Stimulated activated CD4-positive, alpha-beta T cell treated with anti-CD3 and anti-CD28 coated beads, Interleukin-1b, Interleukin-23, amount 100 ng/mL, for 4 hours (primary cell): ENCODE data around the gene DAB1.

Source experiments
- DNase-seq, 2 donors: peaks; one replicate each; pipeline ENCODE4 v3.0.0-alpha.2; 2020; ENCODE audit warnings: low read depth in 2 of 2

Gene DAB1

DNA sequence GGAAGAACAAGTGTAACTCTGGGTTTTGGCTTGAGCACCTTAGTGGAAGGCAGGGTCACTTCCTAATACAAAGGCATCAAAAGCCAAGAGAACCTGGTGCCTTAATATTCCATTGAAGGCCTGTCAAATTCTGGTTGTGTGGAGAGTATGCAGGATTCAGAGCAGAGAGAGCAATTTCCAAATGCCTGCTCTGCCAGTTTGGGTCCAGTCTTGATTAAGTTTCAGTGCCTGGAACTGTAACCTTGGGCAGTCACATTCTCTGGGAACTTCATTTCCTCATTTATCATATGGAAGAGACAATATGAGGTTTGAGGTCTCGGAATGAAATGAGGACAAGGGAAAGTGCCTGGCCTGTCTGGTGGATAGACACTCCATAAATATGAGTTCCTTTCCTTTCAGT lies 260.1 kb downstream of the DAB1 start:
- DNase-seq = no peak

DNA sequence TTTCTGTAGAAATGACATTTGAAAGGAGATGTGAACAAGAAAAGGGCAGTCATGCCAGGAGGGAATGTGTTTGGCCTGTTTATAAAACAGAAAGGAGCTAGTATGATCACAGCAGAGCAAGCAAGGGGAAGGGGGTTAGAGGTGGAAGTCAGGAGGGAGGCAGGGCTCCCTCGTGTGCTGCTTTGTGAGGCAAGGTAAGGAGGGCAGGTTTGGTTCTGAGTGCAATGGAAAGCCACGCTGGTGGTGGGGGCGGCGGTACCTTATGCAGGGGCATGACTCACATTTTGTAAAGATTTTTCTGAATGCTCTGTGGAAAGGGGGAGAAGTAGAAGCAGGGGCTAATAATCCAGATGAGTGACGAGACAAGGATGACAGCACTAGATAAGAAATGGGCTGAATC lies 260.5 kb downstream of the DAB1 start:
- DNase-seq = no peak

DNA sequence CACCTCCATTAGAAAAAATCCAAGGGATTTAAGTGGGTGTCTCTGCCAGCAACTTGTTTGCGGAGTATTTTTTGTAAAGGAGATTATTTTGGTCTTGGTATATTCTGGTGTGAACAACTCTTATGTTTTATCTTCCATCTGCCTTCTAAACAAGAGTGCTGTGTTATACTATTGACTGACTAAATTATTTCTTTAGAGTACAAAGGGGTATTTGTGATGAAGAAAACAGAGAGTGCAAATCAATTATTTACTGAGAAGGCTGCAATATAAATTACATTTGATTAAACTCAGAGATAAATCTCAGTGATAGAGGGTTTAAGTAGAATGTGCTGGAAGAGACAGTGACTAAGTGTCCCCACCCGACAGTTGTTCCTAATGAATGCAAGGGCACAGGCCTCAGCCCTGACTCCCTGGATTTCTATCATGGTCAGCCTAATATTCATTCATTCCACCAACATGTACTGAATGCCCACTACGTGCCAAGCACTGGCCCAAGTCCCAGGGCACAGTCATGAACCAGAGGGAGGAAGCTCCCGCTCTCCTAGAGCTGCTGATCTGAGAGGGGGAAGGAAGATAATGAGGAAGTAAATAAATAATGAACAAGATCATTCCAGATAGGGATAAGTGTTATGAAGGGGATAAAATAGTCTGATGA lies 261.1 kb downstream of the DAB1 start:
- no peak for DNase-seq

DNA sequence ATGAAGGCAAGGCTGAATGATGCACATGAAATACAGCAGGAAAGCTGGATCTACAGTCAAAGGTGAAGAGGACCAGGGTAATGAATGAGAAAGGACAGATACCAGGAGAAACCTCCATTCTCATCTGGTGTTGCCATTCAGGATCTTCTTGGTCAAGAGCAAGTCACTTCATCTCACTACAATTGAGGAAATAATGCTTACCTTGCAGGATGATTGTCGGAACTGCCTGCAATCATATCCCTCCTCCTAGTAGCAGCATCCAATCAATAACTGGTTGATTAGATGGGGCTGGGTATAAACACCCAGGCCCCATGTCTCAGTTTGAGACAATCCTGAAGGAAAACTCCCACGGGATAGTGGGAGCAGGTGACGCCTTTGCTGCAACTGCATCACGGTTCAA lies 263.3 kb downstream of the DAB1 start:
- DNase-seq = no peak

DNA sequence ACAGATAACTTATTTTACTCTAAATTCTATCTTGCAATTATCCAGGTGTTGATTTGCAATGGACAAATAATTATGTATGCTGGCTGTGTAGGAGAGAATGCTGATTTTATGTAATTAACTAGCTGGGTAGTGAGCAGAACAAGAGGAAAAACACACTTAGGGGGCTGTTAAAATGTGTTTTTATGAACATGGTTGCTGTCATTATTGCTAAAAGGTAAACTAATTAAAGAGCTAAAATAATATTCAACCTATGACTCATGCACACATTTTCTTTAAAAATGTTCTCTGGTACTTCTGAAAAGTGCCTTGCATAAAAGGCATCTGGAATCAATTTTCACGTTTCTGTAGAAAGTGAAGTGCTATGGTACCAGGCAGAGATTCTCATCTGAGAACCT lies 265.3 kb downstream of the DAB1 start:
- no peak for DNase-seq

DNA sequence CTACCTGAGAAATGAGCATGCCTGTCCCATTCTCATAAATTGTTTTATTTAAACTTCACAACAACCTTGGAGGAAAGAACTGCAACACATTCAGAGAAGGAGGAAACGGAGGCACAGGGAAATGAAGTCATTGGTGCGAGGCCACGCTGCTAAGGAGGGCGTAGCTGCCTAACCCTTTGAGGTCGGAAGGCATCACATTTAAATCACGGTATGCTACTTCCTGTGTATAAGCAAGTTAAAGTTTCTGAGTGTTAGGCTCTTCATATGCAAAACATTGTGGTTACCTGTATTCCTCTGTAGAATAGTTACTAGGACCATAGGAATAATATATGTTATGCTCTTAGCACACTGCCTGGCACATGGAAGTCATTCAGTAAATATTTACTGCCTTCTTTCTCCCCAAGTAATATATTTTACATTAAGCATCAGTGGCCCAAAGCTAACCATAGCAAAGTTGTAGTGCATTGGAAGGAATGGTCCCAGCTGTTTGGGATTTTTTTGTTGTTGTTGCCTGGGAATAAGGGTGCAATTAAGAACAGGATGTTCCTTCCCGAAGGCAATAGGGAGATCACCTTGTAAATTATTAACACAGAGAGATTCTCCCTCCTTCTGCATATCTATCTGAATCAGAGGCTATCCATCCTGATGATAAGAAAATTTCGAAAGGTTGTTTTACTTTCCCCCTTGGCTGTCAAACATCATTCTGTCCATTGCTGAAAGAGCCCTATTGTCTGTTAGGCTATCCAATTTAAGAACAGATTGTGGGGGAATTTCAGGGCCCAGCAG lies 265.8 kb downstream of the DAB1 start:
- DNase-seq = no peak

DNA sequence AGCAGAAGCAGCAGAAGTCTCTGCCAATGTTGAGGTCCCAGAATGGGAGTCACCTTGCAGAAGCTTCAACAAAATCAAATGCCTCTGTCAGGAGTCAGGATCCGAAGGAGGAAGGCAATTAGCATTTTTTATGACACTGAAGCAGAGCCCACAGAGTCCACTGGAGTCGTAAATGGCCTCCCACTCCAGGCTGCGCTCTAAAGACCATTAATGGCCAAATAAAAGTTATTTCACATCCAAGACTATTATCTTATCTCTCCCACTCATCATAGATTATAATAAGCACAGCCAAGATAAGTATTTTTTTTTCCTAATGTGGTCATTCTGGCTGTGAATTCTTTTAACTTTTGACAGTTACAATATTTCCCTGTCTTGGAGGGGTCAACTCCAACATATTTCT lies 267.0 kb downstream of the DAB1 start:
- DNase-seq = no peak

DNA sequence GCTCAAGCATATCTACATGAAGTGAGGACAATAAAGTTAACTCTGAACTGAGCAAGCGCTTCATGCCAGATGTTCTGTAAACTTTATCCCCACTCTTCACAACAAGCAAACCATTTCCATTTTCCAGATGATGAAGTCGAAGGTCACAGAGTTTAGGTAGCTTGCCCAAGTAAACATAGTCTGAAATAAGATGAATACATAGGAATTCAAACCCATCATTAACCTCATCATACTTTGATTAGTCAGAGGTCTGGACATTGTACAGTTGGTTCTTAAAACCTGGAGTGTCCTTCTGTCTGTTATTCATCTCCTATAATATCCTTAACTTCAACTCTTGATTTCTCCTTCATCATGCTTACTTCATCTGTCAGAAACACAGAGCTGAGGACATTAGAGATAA lies 277.8 kb downstream of the DAB1 start:
- no peak for DNase-seq

DNA sequence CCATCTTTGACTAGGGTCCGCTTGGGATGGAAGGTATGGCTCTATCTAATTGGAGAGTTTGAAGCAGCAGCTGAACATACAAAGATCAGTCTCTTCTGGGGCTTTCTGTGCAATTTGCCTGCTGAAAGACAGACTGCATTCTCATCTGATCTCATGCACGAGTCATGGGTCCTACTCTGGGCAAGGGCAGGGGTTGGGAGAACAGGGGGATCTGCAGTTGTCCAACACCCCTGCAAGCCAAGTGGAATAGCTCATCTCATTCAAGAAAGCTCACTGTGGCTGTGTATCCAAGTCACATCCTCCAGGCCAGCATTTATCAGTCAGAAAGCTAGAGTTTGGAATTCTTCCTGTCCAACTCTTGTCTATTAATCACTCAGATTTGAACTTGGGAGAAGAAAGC lies 280.9 kb downstream of the DAB1 start:
- no peak for DNase-seq

DNA sequence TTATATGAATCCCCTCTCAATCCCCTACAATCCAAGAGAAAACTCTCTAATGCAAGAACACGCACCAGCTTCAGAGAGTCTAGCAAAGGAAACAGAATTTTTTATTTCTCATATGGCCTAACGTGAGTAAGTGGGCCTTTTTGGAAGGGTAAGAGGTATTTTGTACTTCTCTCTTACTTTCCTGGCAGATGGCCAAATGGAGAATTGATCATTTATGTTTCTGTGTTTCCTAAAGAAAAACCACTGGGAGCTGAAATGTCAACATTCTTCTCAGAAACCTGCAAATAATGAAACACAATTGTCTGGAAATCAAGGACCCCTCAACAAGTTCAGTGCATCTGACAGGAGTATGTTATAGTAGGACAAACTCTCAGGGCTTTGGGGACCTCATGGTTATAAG lies 281.7 kb downstream of the DAB1 start:
- DNase-seq = no peak

DNA sequence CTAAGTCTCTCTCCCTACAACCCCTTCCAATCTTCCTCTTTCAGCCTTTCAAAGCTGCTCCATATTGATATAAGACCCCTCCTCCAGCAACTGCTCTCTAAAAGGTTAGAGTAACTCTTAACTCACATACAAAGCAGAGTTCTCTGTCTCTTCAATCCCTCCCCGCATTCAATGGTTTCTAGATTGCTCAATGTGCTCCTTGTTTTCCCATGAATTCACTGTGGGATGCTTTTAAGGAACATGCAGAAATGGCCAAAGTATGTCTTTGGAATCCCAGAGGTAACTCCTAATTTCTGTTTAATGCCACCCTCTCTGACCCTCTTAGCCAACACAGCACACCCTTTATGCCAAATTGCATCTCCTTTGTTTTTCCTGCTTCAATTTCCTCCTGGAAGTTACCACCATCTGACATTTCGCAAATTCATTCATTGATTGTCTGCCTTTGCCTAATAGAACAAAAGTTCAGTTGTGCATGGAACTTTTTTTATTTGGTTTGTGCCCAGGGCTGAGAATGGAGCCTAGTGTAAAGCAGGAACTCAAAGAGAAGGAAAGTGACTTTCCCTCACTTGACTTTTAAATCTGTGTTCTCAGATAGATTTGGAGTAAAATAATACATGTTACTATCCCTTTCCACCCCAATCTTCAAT lies 285.3 kb downstream of the DAB1 start:
- DNase-seq = no peak

DNA sequence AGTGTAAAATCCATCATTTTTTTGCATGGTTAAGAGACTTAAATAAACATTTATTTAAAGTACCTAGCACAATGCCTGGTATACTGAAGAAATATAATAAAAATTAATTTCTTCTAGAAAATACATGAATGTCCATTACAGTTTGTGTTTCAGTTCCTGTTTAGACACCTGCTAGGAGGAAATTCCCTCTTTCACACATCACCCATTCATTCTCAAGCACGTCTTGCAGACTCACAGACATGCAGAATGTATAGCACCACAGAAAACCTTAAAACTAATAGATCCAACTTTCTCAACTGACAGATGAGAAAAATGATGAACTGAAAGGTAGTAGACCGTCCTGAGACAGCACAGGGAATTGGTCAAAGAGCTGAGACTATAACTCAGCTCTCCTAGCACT lies 285.9 kb downstream of the DAB1 start:
- no peak for DNase-seq

DNA sequence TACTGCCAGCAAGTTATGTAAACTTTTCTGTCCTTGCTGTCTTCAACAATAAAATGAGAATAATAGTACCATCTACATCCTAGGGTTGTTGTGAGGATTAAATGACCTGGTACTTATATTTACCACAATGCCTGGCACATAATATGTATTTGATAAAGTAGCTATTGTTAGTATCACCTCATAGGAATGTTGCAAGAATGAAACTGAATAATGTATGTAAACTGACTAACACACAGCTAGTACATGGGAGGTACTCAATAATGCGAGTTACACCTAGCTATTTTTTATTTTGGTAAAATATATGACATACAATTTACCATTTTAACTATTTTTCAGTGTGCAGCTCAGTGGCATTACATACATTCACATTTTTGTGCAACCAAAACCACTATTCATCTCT lies 289.1 kb downstream of the DAB1 start:
- no peak for DNase-seq

DNA sequence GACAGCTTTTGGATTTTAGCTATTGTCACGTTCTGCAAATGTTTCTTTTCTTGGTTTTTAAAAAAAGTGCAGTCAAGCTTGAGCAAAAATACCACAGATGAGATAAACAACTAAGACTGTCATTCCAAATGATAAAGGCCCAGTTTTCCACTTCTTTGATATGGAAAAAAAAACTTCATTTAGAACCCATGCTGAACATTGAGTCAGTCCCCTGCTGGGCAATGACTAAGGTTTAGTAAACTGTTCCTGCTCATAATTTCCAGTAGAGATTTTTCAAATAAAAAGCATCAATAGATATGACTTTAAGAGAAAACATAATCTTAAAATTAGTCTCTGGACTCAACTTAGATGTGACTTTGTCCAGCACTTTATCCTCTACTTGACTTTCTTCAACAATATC lies 290.2 kb downstream of the DAB1 start:
- DNase-seq = no peak

DNA sequence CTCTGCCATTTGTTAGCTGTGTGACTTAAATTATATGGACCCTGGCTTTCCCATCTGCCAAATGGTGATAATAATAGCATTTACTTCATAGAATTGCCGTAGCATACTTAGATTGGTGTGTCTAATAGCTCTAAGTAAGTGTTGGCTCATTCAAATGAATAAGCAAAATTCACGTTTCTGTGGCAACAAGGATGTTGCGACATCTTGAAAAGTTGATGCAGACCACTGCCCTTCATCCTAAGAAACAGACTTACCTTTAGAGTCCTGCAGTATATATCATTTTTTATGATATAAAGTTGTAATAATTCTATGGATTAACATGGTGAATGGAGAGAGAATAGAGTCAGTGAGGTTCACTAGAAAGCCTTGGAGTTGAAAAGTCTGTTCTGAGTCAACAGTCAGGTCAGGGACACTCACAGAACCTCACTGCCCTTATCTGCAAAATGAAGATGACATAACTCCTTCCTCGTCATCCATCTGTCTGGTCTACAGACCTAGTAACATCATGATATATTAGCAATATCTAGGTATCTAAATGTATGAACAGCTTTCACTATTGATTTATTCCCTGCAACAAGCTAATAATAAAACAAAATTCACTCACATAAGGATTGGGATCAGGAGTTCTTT lies 290.8 kb downstream of the DAB1 start:
- DNase-seq = no peak

DNA sequence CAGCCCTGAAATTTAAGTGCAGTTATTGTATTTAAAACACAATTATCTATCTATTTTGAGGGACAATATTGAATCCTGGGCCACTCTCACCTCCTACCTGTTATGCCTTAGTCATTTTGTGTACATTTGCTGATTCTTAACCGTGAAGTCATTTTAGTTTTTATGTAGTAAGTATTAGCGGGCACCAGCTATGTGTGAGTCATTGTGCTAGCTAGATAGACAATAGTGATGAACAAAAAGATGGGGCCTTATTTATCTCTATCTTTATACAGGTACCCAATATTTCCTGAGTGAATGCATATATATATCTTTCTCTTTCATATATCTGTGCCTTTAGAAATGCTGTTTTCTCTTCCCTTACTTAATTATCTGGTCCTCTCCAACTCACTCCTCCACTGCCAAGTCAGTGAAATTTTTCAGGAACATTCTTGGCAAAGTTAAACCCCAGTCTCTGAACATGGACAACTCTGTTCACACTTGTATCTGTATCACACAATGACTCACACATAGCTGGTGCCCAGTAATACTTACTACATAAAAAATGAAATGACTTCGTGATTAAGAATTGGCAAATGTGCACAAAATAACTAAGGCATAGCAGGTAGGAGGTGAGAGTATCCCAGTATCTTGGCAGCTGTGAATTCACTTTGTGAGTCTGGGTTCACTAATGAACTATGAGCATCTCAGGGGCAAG lies 292.0 kb downstream of the DAB1 start:
- no peak for DNase-seq

DNA sequence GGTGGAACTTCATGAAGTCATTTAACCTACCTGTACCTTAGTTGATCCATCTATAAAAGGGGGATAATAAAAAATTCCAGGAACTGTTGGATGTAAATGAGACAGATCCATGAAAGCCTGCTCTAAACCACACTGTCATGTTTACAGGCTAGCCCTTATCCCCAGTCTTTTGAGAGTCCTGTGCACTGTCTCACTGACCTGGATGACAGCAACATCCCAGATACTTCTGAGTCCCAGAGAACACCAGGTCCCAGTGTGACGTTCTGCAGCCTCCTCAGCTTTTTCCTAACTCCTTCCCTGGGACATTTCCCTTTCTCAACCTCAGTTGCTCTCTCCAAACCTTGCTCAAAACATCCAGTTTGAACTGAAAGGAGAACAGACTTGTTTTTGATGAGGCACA lies 292.6 kb downstream of the DAB1 start:
- DNase-seq = no peak

DNA sequence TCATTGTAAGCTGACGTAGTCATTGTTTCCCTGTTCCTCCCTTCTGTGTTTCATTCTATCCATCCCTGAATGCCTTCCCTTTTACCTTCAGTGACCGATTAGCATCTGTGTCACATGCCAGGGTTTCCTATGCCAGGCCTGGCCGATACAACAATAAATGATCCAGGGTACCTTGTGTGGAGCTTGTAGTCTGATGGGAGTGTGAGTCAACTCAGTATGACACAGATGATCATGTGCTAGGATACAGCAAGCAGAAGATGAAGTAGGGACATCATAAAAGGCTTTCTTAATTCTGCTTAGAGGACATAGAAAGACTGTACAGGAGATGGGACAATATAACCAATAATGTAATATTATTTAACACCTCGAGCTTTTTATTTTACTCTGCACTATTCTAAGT lies 294.0 kb downstream of the DAB1 start:
- DNase-seq = no peak

DNA sequence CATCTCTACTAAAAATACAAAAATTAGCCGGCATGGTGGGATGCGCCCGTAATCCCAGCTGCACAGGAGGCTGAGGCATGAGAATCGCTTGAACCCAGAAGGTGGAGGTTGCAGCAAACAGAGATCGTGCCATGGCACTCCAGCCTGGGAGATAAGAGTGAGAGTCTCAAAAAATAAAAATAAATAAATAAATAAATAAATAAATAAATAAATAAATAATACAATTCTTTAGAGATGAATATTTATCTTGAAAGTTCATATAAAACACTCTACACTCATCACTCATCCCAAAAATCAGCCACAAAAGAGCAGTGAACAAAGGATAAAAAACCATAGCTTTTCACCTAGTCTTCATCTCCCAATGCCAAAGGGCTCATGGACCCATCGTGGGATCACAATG lies 295.9 kb downstream of the DAB1 start:
- no peak for DNase-seq

DNA sequence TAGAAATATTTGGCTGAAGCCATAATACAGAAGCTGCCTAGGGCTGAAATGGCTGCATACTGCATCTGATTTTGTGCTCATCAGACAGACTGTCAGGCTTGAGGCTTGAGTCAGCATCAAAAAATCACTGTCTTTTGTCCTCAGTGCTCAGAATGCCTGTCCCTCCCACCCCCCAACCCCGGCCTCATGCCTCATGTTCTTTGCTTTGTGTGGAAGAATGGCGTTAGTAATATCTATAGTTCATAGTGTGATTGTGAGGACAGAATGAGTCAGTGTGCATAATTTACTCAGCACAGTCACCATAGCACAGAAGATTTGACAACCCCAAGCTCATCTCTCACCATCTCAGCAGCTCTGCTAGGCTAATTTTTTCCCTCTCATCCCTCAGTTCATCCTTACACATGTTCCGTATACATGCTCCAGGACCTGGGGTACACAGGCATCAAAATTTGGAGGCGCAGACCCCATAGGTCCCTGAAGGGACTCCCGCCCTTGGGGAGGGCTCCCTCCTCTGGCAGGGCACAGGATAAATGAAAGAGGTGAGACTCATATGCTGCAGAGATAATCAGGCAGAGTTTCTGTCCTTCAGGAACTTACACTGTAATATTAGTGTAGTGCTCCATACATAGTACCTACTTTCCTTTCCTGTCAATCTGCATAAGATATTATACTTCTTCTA lies 299.0 kb downstream of the DAB1 start:
- no peak for DNase-seq

DNA sequence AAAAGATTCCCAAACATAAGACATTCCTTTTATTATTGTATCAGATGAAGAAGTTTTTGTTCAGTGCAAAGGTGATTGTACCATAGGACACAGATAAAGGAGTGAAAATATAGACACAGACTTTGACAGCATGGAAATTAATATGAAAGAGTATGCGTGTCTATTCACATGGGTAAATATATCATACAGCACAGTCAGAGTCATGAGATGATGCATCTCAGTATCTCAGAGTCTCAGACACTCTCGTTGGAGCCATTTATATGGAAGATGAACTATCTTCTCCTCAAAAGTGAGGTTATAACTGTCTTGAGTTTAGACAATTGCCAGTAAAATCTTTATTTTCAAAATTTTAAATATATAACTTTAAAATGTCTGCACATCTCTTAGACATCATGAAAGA lies 299.7 kb downstream of the DAB1 start:
- no peak for DNase-seq

DNA sequence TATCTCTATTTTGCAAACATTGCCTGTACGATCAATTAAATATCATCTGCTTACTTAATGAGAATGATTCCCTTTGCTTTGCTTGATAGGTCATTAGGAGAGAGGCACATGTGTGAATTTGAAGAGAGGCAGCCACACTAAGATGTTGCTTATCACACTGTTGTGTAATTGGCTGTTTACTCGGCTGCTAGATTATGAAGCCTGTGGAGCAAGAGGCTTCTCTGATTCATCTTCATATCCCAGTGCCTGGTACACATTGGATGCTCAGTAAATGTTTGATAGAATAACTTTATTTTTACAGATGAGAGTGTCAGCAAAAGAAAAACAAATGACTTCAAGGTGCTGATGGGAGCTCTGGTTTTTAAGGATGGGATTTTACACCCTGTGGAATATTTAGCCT lies 301.8 kb downstream of the DAB1 start:
- DNase-seq = no peak
